Activated gamma-delta T cell (primary cell): ENCODE data around the gene PIF1.
"Not testable (repeated sequence)": the region's sequence is repeated elsewhere in the genome, so short reads cannot be mapped to it uniquely, and the experiment has no call there.

ENCODE experiments used
- DNase-seq: peaks from one replicate; lab custom pipeline; 2025; lab: John Stamatoyannopoulos, UW

The PIF1 gene

GRCh38 chr15:64847876-64848716 is 22.6 kb upstream of the PIF1 start:
- no peak for DNase-seq

- DNase-seq = no peak
Observed at GRCh38 chr15:64847448-64847847, 22.0 kb upstream of the PIF1 start.

- no peak for DNase-seq
Observed at GRCh38 chr15:64847016-64847415, 21.6 kb upstream of the PIF1 start.

- no peak for DNase-seq
Observed at GRCh38 chr15:64845831-64846595, 20.6 kb upstream of the PIF1 start.

GRCh38 chr15:64845183-64845611 is 19.8 kb upstream of the PIF1 start:
- no peak for DNase-seq

GRCh38 chr15:64844576-64845145 is 19.2 kb upstream of the PIF1 start:
- DNase-seq = no peak

GRCh38 chr15:64843991-64844390 is 18.5 kb upstream of the PIF1 start:
- DNase-seq = no peak

- no peak for DNase-seq
Observed at GRCh38 chr15:64842986-64843561, 17.6 kb upstream of the PIF1 start.

- DNase-seq = no peak
Observed at GRCh38 chr15:64842096-64842939, 16.9 kb upstream of the PIF1 start.

- DNase-seq = peak; percentile 86
Observed at GRCh38 chr15:64841344-64842095, 16.1 kb upstream of the PIF1 start, which contains the start of gene PLEKHO2. PLEKHO2 (plus strand) TSS chr15:64841915; CDS start chr15:64842017, 102 bp downstream.

- DNase-seq = no peak
Observed at GRCh38 chr15:64841060-64841343, 15.6 kb upstream of the PIF1 start.

GRCh38 chr15:64837502-64837901 is 12.1 kb upstream of the PIF1 start:
- no peak for DNase-seq

GRCh38 chr15:64836023-64836536 is 10.6 kb upstream of the PIF1 start:
- DNase-seq = no peak

- DNase-seq = no peak
Observed at GRCh38 chr15:64833690-64834089, 8.2 kb upstream of the PIF1 start.

GRCh38 chr15:64828985-64829384 is 3.5 kb upstream of the PIF1 start:
- no peak for DNase-seq

GRCh38 chr15:64824929-64825430 is 467 bp downstream of the PIF1 start:
- DNase-seq = no peak

GRCh38 chr15:64816452-64816851 is 9.0 kb downstream of the PIF1 start:
- DNase-seq = no peak

- DNase-seq = not testable (repeated sequence)
Observed at GRCh38 chr15:64814965-64815364, 10.5 kb downstream of the PIF1 start.

GRCh38 chr15:64814283-64814682 is 11.2 kb downstream of the PIF1 start:
- DNase-seq = not testable (repeated sequence)

- DNase-seq = no peak
Observed at GRCh38 chr15:64813075-64813474, 12.4 kb downstream of the PIF1 start.
